Fibroblast of the aortic adventitia (primary cell): ENCODE data around the gene CEP126. TPM values are rescaled to one million over a fixed set of nuclear protein-coding genes. Genes with fewer than 3 reads are reported as not detected.
A peak's percentile ranks its signal among the peaks of the same experiment; 100 is the strongest.

Experiments
- DNase-seq: peaks from one replicate; pipeline ENCODE4 v3.0.0-alpha.2; 2010; ENCODE audit warnings: low read depth
- H3K4me3 ChIP-seq: 2 replicates; pipeline ENCODE4 v1.5.1; 2011; ENCODE audit warnings: low read depth, mild to moderate bottlenecking, control low read depth, low read length, moderate library complexity
- CTCF ChIP-seq: IDR thresholded peaks from 2 replicates; pipeline ENCODE4 v1.5.1; 2011; ENCODE audit warnings: mild to moderate bottlenecking, low read length, control low read depth, inconsistent platforms; ENCODE audit not compliant: insufficient read depth
- total RNA-seq: library from RNA; depleted of rRNA; stranded (reverse); fragments of >200 nt; gene quantifications from 2 replicates; pipeline ENCODE4 v1.2.3, GENCODE V29; 2012; ENCODE audit warnings: low replicate concordance

The CEP126 gene
- total RNA-seq, 1 donor, result 3.9 TPM

- no peak for TF ChIP-seq CTCF
- no peak overlapping the region for H3K4me3 ChIP-seq
- no peak for DNase-seq
Observed at GRCh38 chr11:102026959-102027358, 112.1 kb downstream of the CEP126 start.

GRCh38 chr11:102036757-102037156 is 121.9 kb downstream of the CEP126 start:
- DNase-seq, result no peak
- no peak for TF ChIP-seq CTCF

GRCh38 chr11:102046841-102047240 is 132.0 kb downstream of the CEP126 start:
- TF ChIP-seq CTCF, result no peak
- peak; percentile 76 for DNase-seq

More at GRCh38 chr11:102036757-102037156, 121.9 kb downstream of the CEP126 start:
- H3K4me3 ChIP-seq, result no peak overlapping the region

GRCh38 chr11:102047305-102047924 is 132.6 kb downstream of the CEP126 start, which contains the start of gene CFAP300:
TSS of gene CFAP300 (plus strand) at chr11:102047437. CDS start at chr11:102047471, 34 bp downstream.
- peak within 1 kb of the TSS; percentile 70 for H3K4me3 ChIP-seq
- DNase-seq, result peak; percentile 83
- TF ChIP-seq CTCF, result no peak

More at GRCh38 chr11:102046841-102047240, 132.0 kb downstream of the CEP126 start:
- peak overlapping the region; percentile 70 for H3K4me3 ChIP-seq

Other genes with a start within 250 kb of the CEP126 start
- gene ANGPTL5, start 1.5 kb downstream of the CEP126 start, total RNA-seq, result 0.09 and 0.90 TPM in 2 replicates
- 4.1 and 12.7 TPM in 2 replicates for gene CFAP300, start 132.4 kb downstream of the CEP126 start, total RNA-seq
- 158 and 169 TPM in 2 replicates for gene YAP1, start 195.4 kb downstream of the CEP126 start, total RNA-seq